NCI-H2196 (cell line): ENCODE measurements around the gene OR9Q1.

Experiments used
- DNase-seq: peaks from one replicate; lab custom pipeline; 2025; ENCODE audit not compliant: unreplicated experiment; lab: John Stamatoyannopoulos, UW

OR9Q1 gene

DNA sequence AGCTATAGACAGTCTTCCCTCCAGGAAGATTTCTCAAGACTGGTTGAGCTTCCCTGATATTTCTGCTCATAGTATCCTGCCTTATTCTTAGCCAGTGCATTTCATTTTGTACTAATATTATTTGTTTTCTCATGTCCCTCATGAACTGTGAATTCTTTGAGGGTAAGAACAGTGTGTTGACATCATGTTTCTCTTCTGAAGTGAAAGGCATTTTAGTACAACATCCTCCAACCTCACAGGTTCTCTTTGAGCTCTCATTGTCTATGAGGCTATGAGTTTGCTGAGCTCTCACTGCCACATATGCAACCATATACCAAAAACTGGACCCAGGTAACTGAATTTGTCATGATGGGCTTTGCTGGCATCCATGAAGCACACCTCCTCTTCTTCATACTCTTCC, 7.0 kb downstream of the OR9Q1 start, which contains the start of gene OR6Q1:
Gene OR6Q1, plus strand, starts transcription at position 301 of the 400 bp plus-strand sequence. Its CDS starts 0 bp downstream, at position 301.
- no peak for DNase-seq

DNA sequence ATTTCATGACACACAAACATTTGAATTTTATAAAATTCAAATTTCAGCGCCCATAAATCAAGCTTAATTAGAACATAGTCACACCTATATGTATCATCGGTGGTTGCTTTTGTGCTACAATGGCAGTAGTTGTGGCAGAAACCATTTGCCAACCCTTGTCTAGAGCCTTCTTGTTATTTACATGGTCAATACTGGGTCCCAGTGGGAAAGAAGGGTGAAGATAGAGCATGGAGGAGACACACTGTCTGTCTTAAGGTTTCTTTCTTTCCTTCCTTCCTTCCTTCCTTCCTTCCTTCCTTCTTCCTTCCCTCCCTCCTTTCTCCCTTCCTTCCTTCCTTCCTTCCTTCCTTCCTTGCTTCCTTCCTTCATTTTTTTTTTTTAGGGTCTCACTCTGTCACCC, 10.8 kb downstream of the OR9Q1 start:
- DNase-seq = no peak

- DNase-seq = no peak
Measured at GRCh38 chr11:58039589-58039988, 15.9 kb downstream of the OR9Q1 start.

DNA sequence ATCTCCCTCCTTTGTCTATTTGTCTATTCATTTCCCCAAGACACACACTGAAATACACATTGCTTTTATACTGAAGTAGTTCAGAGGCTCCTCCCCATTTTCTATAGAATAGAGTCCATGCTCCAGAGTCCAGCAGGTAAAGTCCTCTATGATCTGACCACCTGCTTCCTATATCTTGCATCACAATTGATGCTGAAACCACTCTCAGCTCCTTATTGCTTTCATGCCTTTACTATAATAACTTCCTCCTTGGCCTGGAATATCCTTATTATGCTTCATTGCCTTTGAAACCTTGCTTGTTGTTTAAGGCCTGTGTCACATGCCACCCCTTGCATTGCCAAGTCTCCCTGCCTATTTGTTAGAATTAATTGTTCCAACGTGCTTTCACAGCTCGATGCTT, 19.7 kb downstream of the OR9Q1 start:
- no peak for DNase-seq

GRCh38 chr11:58046231-58046630, 22.6 kb downstream of the OR9Q1 start:
- no peak for DNase-seq

GRCh38 chr11:58047818-58048217, 24.1 kb downstream of the OR9Q1 start:
- DNase-seq = no peak

DNA sequence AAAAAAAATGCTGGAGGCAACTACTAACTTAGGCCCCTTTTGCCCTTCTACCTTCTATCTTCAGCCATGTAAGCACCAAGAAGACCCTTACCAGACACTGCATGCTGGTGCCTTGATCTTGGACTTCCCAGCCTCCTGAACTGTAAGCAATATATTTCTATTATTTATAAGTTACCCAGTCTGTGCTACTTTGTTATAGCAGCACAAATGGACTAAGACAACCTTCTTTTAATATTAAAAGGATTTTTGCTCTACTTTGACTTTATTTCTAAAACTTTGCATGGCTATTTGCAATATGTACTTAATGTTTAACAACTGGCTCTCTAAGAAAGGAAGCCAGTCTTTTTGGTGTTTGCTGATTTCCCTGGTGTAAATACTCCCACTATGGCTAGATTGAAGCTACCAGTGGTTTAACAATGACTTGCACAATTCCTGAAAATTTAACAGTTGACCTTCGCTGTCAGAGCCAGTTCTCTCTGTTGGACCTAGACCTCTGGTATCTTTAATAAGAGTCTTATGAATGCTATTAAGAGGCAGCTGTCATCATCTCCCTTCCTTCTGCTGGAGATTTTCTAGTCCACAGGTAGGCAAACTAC, 32.2 kb downstream of the OR9Q1 start:
- DNase-seq = no peak

DNA sequence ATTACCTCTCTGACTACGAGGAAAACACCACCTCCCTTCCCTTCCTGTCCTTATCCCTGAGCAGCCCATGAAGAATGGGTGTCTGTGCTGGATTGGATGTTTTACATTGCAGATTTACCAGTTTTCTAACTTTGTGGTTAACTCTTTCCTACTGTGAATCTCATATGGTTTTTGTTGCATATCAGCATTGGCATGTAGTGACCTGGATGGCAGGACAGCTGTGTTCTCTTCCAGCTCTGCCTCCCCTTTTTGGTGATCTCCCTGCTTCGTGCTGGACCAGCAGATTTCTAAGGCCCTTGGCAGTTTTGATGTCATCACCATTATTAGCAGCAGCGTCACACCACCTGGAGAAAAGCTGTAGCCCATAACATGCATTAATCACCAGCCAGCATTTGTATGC, 33.8 kb downstream of the OR9Q1 start:
- DNase-seq = no peak

DNA sequence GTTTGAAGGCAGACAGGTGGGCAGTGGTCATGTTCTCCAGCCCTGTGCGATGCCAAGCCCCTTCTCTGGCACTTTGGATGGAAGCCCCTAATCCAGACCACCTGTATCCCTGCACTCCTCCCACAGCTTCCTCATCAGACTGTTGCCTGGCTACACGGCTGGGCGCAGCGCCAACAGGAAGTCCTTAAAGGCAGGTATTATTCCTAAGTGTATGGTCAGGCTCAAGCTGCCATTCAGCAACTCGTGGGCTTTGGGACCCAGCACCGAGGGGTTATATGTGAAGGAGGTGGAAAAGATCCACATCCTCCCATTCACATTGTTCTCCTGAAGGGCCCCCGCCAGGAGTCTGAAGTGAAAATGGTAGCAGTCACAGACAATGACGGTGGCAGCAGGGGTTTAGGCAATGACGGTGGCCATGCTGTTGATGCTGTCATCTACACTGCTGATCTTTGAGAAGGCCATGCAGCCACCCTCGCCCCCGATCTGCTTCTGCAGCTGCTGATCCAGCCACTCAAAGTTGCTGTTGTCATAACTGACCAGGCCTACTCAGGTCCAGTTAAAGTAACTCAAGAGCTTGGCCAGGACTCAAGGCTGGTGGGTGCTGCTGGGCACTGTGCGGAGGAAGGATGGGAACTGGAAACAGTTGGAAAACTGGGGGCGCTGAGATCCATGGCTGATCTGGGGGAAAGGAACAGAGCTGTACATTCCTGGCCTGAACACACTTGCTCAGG, 34.8 kb downstream of the OR9Q1 start:
- peak; percentile 61 for DNase-seq

DNA sequence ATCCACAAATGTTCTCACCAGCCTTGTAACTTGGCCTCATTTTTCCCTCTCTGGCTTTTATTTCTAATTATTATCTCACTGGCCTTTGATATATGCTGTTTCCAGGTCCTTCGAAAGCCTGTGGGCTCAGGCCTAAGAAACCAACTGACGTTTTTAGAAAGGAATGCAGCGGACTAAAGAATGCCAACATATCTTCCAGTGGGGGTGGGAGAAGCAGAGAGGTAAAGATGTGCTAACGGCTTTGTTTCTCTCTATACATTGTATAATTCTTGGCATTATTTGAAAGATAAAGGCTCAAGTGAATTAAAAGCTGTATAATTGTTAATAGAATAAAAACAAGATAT, 35.3 kb downstream of the OR9Q1 start:
- no peak for DNase-seq

- DNase-seq = no peak
Measured at GRCh38 chr11:58060535-58060934, 36.9 kb downstream of the OR9Q1 start.

GRCh38 chr11:58060939-58061672, 37.4 kb downstream of the OR9Q1 start:
- no peak for DNase-seq

- DNase-seq = no peak
Measured at GRCh38 chr11:58061813-58062212, 38.1 kb downstream of the OR9Q1 start.

GRCh38 chr11:58067685-58068084, 44.0 kb downstream of the OR9Q1 start:
- DNase-seq = no peak

DNA sequence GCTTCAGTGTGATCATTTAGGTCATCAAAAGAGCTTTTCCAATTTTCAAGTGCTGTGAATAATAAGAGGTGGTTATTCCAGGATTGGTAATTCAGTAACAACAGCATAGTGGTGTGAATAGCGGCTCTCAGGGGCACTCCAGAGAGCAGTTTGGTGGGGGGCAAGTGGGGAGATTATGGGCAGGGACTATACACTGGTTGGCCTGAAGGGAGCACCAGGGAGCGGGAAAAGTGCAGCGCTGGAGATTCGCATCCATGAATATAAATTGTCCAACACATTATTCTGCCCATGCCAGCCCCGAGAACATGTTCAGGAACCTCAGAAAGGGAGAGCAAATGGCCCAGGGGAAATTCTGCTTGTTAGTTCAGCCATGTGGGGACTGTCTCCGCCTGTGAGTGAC, 45.0 kb downstream of the OR9Q1 start:
- DNase-seq = no peak

DNA sequence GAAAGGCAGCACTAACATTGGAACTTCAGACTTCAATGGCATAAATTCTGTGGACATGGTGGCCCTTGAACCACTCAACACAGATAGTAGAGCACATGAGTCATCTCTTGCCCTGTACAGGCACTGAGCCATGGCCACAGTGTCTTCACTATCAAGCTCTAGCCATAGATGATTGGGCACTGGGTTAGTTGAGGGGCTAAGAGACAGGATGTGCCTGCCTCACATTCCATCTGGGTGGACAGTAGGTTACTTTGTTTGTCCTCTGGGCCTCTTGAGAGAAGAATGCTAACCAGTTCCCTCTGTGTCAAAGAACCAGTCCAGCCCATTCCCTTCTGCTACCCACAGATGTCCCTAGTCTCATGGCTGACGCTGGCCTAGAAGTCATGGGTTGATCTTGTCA, 46.9 kb downstream of the OR9Q1 start:
- no peak for DNase-seq

DNA sequence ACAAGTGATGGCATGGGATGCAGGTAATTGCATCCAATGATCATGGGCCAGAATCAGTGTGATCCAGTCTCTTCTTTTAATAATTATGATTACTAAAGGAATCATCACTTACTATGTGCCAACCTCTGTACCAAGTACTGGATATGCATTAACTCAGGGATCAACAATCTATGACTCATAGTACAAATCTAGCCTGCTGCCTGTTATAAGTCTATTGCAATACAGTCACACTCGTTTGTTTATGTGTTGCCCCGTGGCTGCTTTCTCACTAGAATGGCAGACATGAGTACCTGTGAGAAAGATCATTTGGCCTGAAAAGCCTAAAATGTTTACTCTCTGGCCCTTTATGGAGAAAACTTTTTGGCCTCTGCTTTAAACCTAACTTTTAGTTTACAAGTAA, 52.1 kb downstream of the OR9Q1 start:
- no peak for DNase-seq

GRCh38 chr11:58086528-58086927, 62.8 kb downstream of the OR9Q1 start:
- DNase-seq = no peak

GRCh38 chr11:58097437-58097836, 73.8 kb downstream of the OR9Q1 start:
- no peak for DNase-seq

GRCh38 chr11:58121096-58121495, 97.4 kb downstream of the OR9Q1 start:
- DNase-seq = no peak

DNA sequence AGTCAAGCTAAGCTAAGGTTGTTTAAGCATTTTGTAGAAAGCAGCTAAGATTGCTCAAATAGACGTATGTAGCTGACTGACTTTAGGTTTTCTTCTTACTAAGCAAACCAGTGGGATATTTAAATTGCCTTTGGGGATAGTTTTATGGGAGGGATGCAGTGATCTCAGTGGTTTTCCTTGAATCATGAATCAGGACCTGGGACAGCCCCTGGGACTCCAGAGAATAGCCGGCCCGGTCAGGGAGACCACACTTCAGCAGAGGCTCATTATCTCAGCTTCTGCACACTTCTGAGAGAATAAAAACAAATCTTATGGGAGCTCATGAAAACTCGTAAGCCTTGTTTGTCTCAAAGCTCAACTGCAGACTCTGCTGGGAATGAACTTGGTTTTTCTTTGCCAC, 101.8 kb downstream of the OR9Q1 start, which contains the start of gene OR9I1:
Gene OR9I1, minus strand, starts transcription at position 62 of the 400 bp plus-strand sequence. CDS start 6,086 bp downstream, outside the sequence.
- DNase-seq = no peak

GRCh38 chr11:58127350-58127749, 103.7 kb downstream of the OR9Q1 start:
- no peak for DNase-seq
